IPS-NIHi7 (cell line): ENCODE results near the gene KLHDC7B.
"Not testable (repeated sequence)": the region's sequence is repeated elsewhere in the genome, so short reads cannot be mapped to it uniquely, and the experiment has no call there.

Experiments used
- DNase-seq: peaks from one replicate; pipeline ENCODE4 v3.0.0; 2012; ENCODE audit warnings: mixed read lengths; ENCODE audit errors: extremely low spot score

KLHDC7B gene

DNA sequence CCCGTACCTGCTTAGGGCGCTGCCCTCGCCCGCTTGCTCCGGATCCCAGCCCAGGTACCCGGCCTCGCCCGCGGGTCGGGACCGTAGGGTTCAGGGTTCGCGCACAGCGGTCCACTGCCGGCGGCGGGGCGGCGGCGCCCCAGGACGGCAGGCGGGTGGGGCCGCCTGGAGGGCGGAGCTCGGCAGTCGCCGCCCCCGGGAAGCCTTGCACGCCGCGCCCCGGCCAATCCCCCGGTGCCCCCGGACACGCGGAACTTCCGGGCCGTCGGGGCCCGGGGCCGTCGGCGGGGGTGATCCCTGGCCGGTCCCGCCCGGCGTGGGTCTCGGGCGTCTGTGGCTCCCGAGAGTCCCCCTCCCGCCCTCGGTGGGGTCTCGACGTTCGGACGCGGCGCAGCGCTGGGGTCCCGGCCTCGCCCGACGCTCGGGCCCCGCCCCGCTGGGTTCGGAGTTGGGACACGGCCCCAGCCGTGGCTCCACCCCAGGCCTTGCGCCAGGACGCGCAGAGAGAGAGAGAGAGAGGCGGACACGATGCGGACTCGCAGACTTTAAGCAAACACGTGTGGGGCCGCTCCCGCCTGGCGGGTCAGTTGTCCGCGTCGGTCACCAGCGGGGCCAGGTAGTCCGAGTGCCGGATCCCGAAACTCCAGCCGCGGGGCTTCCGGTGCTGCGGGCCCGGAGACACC is 15.7 kb upstream of the KLHDC7B start, which contains the start of gene TYMP:
Gene TYMP (minus strand): TSS at position 116 of the 683 bp plus-strand sequence. CDS start 303 bp downstream, outside the sequence.
- DNase-seq, result peak; percentile 8

- DNase-seq, result no peak
Observed at GRCh38 chr22:50530580-50530876, 15.2 kb upstream of the KLHDC7B start.

DNA sequence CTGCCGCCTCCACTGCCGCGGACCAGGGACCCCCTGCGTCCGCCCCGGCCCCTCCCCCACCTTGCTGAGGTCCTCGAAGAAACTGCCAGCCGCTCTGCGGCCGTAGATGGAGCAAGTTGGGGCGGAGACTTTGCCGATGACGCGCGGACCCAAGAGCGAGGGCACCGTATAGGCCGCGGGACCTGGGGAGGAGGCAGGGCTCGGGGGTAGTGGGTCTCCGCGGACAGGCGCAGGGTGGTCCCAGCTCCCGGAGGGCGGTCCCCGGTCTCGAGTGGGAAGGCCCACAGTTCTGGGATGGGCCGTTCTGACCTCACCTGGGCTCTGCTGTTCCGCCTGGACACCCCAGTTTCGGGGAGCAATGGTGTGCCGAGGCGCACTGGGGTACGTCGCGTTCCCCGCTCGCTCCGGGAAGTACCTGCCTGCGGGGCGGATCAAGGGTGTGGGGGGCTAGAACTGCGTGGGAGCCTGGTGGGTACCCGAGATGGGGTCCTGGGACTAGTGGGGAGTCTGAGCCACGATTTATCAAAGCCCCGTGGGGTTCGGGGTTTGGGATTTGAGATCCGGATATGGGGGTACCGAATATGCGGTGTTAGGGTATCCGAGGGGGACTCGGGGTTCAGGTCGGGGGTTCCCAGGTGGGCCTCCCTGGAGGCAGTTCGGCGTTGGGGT is 14.7 kb upstream of the KLHDC7B start:
- DNase-seq, result peak; percentile 76

GRCh38 chr22:50531546-50531961 is 14.1 kb upstream of the KLHDC7B start:
- DNase-seq, result no peak

DNA sequence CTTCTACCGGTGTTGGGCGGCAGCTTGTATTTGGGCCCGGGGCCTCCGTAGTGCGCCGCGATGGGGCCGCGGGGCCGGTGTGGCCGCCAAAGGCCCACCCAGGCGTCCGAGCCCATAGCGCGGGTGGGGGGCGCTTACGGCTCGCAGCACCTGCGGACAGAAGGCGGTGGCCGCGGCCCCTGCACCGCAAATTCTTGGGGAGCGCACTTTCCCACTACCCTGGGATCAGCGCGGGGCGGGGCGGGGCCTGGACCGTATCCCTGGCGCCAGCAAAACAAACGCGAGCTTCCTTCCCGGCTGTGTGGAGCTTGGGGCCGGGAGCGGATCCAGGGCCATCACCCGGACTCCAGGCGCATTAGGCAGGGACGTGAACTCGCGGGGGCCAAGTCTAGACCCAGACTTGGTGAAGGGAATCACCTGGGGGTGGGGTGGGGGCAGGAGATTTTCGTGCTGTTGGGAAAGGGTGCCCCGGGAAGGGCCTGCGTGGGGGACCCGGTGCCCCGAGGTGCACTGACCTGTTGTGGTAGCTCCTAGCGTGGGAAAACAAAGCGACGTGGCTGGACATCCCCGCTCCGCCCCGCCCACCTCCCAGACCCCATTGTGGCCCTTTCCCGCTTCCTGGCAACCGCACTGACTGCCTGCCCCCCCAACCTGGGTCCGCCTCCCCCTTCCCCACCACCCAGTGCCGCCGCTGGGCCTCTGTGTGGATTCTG is 13.6 kb upstream of the KLHDC7B start:
- peak; percentile 61 for DNase-seq

- no peak for DNase-seq
Observed at GRCh38 chr22:50532824-50533796, 12.6 kb upstream of the KLHDC7B start.

DNA sequence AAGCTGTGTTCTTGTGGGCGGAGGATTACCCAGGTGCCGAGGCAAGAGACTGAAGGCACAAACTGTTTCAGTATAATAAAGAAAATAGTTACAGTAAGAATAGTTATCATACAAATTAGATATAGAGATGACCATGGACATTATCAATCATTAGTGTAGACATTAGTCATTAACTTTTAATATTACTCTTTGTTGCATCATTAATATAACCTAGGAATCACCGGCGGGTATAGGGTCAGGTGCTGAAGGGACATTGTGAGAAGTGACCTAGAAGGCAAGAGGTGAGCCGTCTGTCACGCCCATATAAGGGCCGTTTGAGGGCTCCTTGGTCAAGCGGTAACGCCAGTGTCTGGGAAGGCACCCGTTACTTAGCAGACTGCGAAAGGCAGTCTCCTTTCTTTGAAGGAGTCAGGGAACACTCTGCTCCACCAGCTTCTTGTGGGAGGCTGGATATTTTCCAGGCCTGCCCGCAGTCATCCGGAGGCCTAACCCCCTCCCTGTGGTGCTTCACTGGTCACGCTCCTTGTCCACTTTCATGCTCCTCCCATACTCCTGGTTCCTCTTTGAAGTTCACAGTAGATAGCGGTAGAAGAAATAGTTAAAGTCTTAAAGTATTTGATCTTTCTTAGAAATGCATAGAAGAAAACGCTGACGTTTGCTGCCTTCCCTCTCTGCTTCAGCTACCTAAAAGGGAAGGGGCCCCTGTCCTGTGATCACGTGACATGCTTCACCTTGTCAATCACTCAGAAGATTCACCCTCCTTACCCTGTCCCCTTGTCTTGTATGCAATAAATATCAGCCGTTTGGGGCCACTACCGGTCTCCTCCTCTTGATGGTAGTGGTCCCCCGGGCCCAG is 11.6 kb upstream of the KLHDC7B start:
- DNase-seq, result not testable (repeated sequence)

GRCh38 chr22:50535113-50535512 is 10.6 kb upstream of the KLHDC7B start:
- DNase-seq, result no peak

DNA sequence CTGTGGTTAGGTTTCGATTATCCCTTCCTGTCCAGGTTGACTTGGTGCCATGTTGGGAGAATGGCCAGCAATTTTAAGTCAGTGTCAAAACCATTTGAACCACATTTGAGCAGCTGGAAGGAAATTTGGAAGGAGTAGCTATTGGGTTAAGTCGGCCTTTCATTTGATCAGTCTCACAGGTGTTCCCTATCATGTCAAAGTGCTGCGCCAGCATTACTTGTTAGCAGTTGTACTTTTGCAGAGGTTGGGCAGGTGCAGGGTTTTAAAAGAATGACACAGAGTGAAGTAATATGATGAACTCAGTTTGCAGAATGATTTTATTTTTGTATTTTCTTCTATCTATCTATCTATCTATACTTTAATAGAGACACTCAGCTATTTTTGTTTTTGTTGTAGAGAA is 9.5 kb upstream of the KLHDC7B start:
- no peak for DNase-seq

- no peak for DNase-seq
Observed at GRCh38 chr22:50537765-50538164, 7.9 kb upstream of the KLHDC7B start.

DNA sequence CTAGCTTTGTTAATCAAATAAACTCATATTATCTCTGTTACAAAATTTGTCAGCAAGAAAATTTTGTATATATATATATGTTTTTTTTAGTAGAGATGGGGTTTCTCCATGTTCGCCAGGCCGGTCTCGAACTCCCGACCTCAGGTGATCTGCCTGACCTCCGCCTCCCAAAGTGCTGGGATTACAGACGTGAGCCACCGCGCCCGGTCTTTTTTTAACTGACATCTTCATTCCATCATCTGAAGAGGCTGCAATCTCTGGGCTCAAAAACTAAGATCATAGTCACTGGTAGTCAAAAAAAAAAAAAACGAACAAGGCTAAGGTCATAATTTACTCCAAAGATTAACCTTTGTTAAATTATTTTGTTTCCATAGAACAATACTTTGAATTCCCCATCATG is 5.3 kb upstream of the KLHDC7B start:
- no peak for DNase-seq

GRCh38 chr22:50541667-50542026 is 4.1 kb upstream of the KLHDC7B start:
- DNase-seq, result not testable (repeated sequence)

DNA sequence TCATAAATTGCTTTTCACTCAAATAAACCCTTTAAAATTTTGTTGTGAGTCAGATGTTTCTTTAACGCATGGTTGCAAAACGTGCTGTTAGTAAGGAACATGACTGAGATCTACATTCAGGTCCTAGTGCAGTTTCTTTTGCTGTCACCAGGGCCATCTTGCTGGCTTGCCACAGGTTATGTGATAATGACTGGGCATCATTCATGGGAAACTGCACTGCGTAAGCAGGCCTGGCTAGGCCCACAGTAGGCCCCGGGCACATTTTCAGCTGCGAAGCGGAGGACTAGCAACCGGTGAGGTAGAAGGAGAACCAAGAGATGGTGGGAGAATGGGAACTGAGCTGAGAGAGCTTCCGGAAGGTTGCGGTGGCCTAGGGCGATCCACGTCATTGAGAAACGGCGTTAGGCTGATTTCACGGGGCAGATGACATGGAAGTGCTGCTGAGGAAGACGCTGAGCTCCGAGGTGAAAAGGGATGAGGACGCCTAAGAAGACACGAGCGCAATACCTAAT is 3.2 kb upstream of the KLHDC7B start:
- DNase-seq, result no peak

GRCh38 chr22:50544078-50544745 is 1.5 kb upstream of the KLHDC7B start:
- DNase-seq, result peak; percentile 97

- no peak for DNase-seq
Observed at GRCh38 chr22:50544746-50545253, 899 bp upstream of the KLHDC7B start.

- DNase-seq, result no peak
Observed at GRCh38 chr22:50546326-50547262, 895 bp downstream of the KLHDC7B start.

- no peak for DNase-seq
Observed at GRCh38 chr22:50547263-50547985, 1.7 kb downstream of the KLHDC7B start.
